Motor neuron (in vitro differentiated cells): ENCODE data around the gene RFC2. TPM values are rescaled to one million over a fixed set of nuclear protein-coding genes. Genes with fewer than 3 reads are reported as not detected.
"Not testable (repeated sequence)": the region's sequence is repeated elsewhere in the genome, so short reads cannot be mapped to it uniquely, and the experiment has no call there.

Source experiments
- ATAC-seq, 8 experiments: fragments of 200-7000 bp; cut with Tn5 transposase; replicated peaks in 6 of 8; 2 replicates each; pipeline ENCODE4 v1.8.0; 2021; ENCODE audit warnings: mild to moderate bottlenecking in 8 of 8, moderate library complexity in 8 of 8
- H3K27ac ChIP-seq, 2 donors: fragments of 250-450 bp; sonication (Bioruptor Pico); 2 replicates each; pipeline ENCODE4 v1.9.0; 2021; ENCODE audit warnings: antibody characterized with exemption in 2 of 2, mild to moderate bottlenecking in 2 of 2, moderate library complexity in 1 of 2
- H3K4me1 ChIP-seq, 2 donors: fragments of 250-450 bp; sonication (Bioruptor Pico); replicated peaks in 1 of 2; 2 replicates each; pipeline ENCODE4 v1.6.1; 2021; ENCODE audit warnings: antibody characterized with exemption in 2 of 2, mild to moderate bottlenecking in 2 of 2, moderate library complexity in 1 of 2
- H3K4me3 ChIP-seq, 5 donors: fragments of 250-450 bp; sonication (Bioruptor Pico); 2 replicates each; pipeline ENCODE4 v1.9.0; 2021; ENCODE audit warnings: antibody characterized with exemption in 5 of 5, mild to moderate bottlenecking in 5 of 5, moderate library complexity in 4 of 5
- WGBS, 10 experiments: fragments of 450-650 bp; shearing (Covaris generic); methylation state at CpG; one replicate each; pipeline ENCODE4 v1.0.0; 2022; 5-methylcytosine and 5-hydroxymethylcytosine counted together
- in situ Hi-C, 9 experiments: fragments of 400-800 bp; cut with MboI; loops; one replicate each; pipeline ENCODE4 v1.15.0; 2021; ENCODE audit warnings: low sequenced_read_pairs in 9 of 9, low pct_unique_long_range_greater_than_20kb in 2 of 9; ENCODE audit not compliant: unreplicated experiment in 9 of 9
- total RNA-seq, 8 experiments: library from RNA; unstranded; fragments of 300-600 nt; gene quantifications; 2 replicates each; pipeline versions ENCODE4 v1.2.3 to v1.2.4, GENCODE V29; 2022

The RFC2 gene
- total RNA-seq, 8 experiments from 2014 or later: 10.3 to 53.0 (median 18.7) TPM

GRCh38 chr7:74231232-74231590, 23.0 kb downstream of the RFC2 start:
- H3K4me3 ChIP-seq: no peak overlapping the region
- H3K4me1 ChIP-seq: no peaks in the 10 kb centered on the region
- WGBS, 10 experiments: 80 to 100% (median 95%) methylated on average over 2 to 7 of the region's 12 CpGs; no CpG with 5 or more reads in 1 of the 10 experiments
- in situ Hi-C loops: no loop called here
- ATAC-seq: no peak
- H3K27ac ChIP-seq: no peak overlapping the region

GRCh38 chr7:74230446-74231231, 23.6 kb downstream of the RFC2 start:
- in situ Hi-C loops: no loop called here
- no peak for ATAC-seq
- no peak overlapping the region for H3K27ac ChIP-seq
- H3K4me1 ChIP-seq: no peaks in the 10 kb centered on the region
- H3K4me3 ChIP-seq: no peak overlapping the region
- WGBS, 10 experiments: 92 to 100% (median 100%) methylated on average over 2 to 10 of the region's 15 CpGs

GRCh38 chr7:74228951-74229900, 25.0 kb downstream of the RFC2 start:
- no peak for ATAC-seq
- in situ Hi-C loops: no loop called here
- Histone ChIP-seq H3K4me3 (no peak overlapping the region), H3K4me1 (no peaks in the 10 kb centered on the region), H3K27ac (no peak overlapping the region)
- 20 to 100% (median 100%) methylated on average over 1 to 4 of the region's 9 CpGs; no CpG with 5 or more reads in 4 of the 10 experiments for WGBS, 10 experiments

GRCh38 chr7:74226633-74227032, 27.6 kb downstream of the RFC2 start:
- in situ Hi-C loops: no loop called here
- Histone ChIP-seq H3K4me3 (no peak overlapping the region), H3K27ac (no peak overlapping the region), H3K4me1 (no peaks in the 10 kb centered on the region)
- 83 to 100% (median 100%) methylated on average over 1 to 3 of the region's 5 CpGs; no CpG with 5 or more reads in 4 of the 10 experiments for WGBS, 10 experiments
- ATAC-seq: no peak

GRCh38 chr7:74225400-74225799, 28.8 kb downstream of the RFC2 start:
- WGBS, 10 experiments: 81 to 100% (median 94%) methylated on average over 1 to 8 of the region's 12 CpGs; no CpG with 5 or more reads in 4 of the 10 experiments
- in situ Hi-C loops: no loop called here
- no peak overlapping the region for H3K4me3 ChIP-seq
- H3K27ac ChIP-seq: no peak overlapping the region
- no peaks in the 10 kb centered on the region for H3K4me1 ChIP-seq
- no peak for ATAC-seq

GRCh38 chr7:74224907-74225306, 29.3 kb downstream of the RFC2 start:
- WGBS, 10 experiments: 83 to 99% (median 94%) methylated on average over 1 to 9 of the region's 13 CpGs; no CpG with 5 or more reads in 7 of the 10 experiments
- not testable (repeated sequence) for H3K4me1 ChIP-seq, H3K27ac ChIP-seq, ATAC-seq, H3K4me3 ChIP-seq
- in situ Hi-C loops: loop anchor here in 4 of 9 experiments (25.0 kb wide), 2 partner anchors 162 to 363 kb away; partner anchors contain the start of gene TMEM270 (in 1 of the 4)

GRCh38 chr7:74224511-74224832, 29.7 kb downstream of the RFC2 start:
- no peak for ATAC-seq
- no peaks in the 10 kb centered on the region for H3K4me1 ChIP-seq
- WGBS, 10 experiments: 0 to 100% (median 88%) methylated on average over 1 to 5 of the region's 12 CpGs; no CpG with 5 or more reads in 6 of the 10 experiments
- H3K4me3 ChIP-seq: no peak overlapping the region
- in situ Hi-C loops: loop anchor here in 4 of 9 experiments (25.0 kb wide), 2 partner anchors 163 to 362 kb away; partner anchors contain the start of gene TMEM270 (in 1 of the 4)
- no peak overlapping the region for H3K27ac ChIP-seq

GRCh38 chr7:74223711-74224510, 30.3 kb downstream of the RFC2 start:
- Histone ChIP-seq H3K27ac (no peak overlapping the region), H3K4me1 (no peaks in the 10 kb centered on the region), H3K4me3 (no peak overlapping the region)
- 80 to 100% (median 91%) methylated on average over 1 to 9 of the region's 18 CpGs; no CpG with 5 or more reads in 6 of the 10 experiments for WGBS, 10 experiments
- ATAC-seq: peak in 5 of 8 experiments; percentile 12 to 88 (median 26)
- in situ Hi-C loops: loop anchor here in 4 of 9 experiments (25.0 kb wide), 2 partner anchors 163 to 362 kb away; partner anchors contain the start of gene TMEM270 (in 1 of the 4)

- H3K27ac ChIP-seq: no peak overlapping the region
- 78 to 100% (median 91%) methylated on average over 1 to 6 of the region's 17 CpGs; no CpG with 5 or more reads in 4 of the 10 experiments for WGBS, 10 experiments
Measured at GRCh38 chr7:74222851-74223710, 31.1 kb downstream of the RFC2 start.

GRCh38 chr7:74221713-74222112, 32.5 kb downstream of the RFC2 start:
- no CpG with 5 or more reads among the region's 11 CpGs for WGBS, 10 experiments
- Histone ChIP-seq H3K27ac (no peak overlapping the region), H3K4me1 (no peaks in the 10 kb centered on the region), H3K4me3 (no peak overlapping the region)
- ATAC-seq: no peak
- in situ Hi-C loops: loop anchor here in 4 of 9 experiments (25.0 kb wide), 2 partner anchors 166 to 359 kb away; partner anchors contain the start of gene TMEM270 (in 1 of the 4)

More at GRCh38 chr7:74222851-74223710, 31.1 kb downstream of the RFC2 start:
- ATAC-seq: no peak
- Histone ChIP-seq H3K4me3 (no peak overlapping the region), H3K4me1 (no peaks in the 10 kb centered on the region)
- in situ Hi-C loops: loop anchor here in 4 of 9 experiments (25.0 kb wide), 2 partner anchors 164 to 361 kb away; partner anchors contain the start of gene TMEM270 (in 1 of the 4)

GRCh38 chr7:74220229-74220628, 34.0 kb downstream of the RFC2 start:
- 20 to 40% methylated on average over 1 to 2 of the region's 9 CpGs; no CpG with 5 or more reads in 8 of the 10 experiments for WGBS, 10 experiments
- peak in 2 of 8 experiments; percentile 9 to 11 for ATAC-seq
- Histone ChIP-seq H3K27ac (no peak overlapping the region), H3K4me1 (no peaks in the 10 kb centered on the region), H3K4me3 (no peak overlapping the region)
- in situ Hi-C loops: loop anchor here in 4 of 9 experiments (25.0 kb wide), 2 partner anchors 167 to 358 kb away; partner anchors contain the start of gene TMEM270 (in 1 of the 4)
